HepG2 (cell line): ENCODE measurements around the gene ABCA2. TPM values are rescaled to one million over a fixed set of nuclear protein-coding genes. Genes with fewer than 3 reads are reported as not detected.

Experiments
- ATAC-seq: fragments of 200-7000 bp; cut with Tn5 transposase; 3 replicates; pipeline ENCODE4 v1.9.1; 2020; ENCODE audit warnings: mild to moderate bottlenecking, moderate library complexity
- BruUV-seq: library from RNA; stranded (reverse); fragments of 400-500 nt; replicated peaks from 2 replicates; lab custom pipeline; 2021; lab: Mats Ljungman, UMichigan
- CTCF ChIA-PET: fragments of 300-600 bp; formaldehyde crosslinking; extraction: SDS; loops from one replicate; lab custom pipeline; 2021; ENCODE audit warnings: low total read pairs, inconsistent platforms, low intra/inter-chr PET ratio; lab: Yijun Ruan, JAX
- POLR2A ChIA-PET: fragments of 350-600 bp; sonication (Branson Sonifier 250); formaldehyde crosslinking; loops from one replicate; lab custom pipeline; 2020; ENCODE audit warnings: antibody characterized with exemption, inconsistent platforms; lab: Yijun Ruan, JAX
- DNase-seq: peaks from one replicate; pipeline ENCODE4 v3.0.0-alpha.2; 2015; ENCODE audit warnings: low spot score
- FAIRE-seq: peaks from 3 replicates; lab custom pipeline; 2011; peaks lifted over from hg19 to GRCh38; lab: Jason Lieb, UNC
- H2AFZ ChIP-seq: one replicate; pipeline ENCODE4 v1.6.1; 2011; ENCODE audit warnings: low read length, inconsistent platforms
- H3K27ac ChIP-seq: fragments of 300-600 bp; 3 replicates; pipeline ENCODE4 v1.8.0; 2011; ENCODE audit warnings: mixed run types, mild to moderate bottlenecking, mixed read lengths, low read length, inconsistent platforms; ENCODE audit not compliant: insufficient read depth; ENCODE audit errors: extremely low read length
- H3K27me3 ChIP-seq, 2 experiments: fragments of 200-600 bp in 1 of 2; 2 replicates in 1 of 2; 3 replicates in 1 of 2; pipeline versions ENCODE4 v1.6.0 to v1.8.0; 2011; ENCODE audit warnings: low read length in 2 of 2, mild to moderate bottlenecking in 2 of 2, moderate library complexity in 2 of 2, inconsistent platforms in 1 of 2; ENCODE audit not compliant: insufficient read depth in 2 of 2, control insufficient read depth in 1 of 2
- H3K36me3 ChIP-seq, 2 experiments: fragments of 200-600 bp in 1 of 2; replicated peaks in 1 of 2; 2 replicates in 1 of 2; 3 replicates in 1 of 2; pipeline versions ENCODE4 v1.5.1 to v1.8.0; 2011; ENCODE audit warnings: low read length in 2 of 2, inconsistent platforms in 1 of 2; ENCODE audit not compliant: insufficient read depth in 2 of 2, control insufficient read depth in 1 of 2
- H3K4me1 ChIP-seq: 2 replicates; pipeline ENCODE4 v1.5.1; 2012; ENCODE audit warnings: low read length, inconsistent platforms; ENCODE audit not compliant: insufficient read depth
- H3K4me2 ChIP-seq: 2 replicates; pipeline ENCODE4 v1.6.0; 2011; ENCODE audit warnings: low read depth, low read length, inconsistent platforms
- H3K4me3 ChIP-seq, 3 experiments: fragments of 200-600 bp in 1 of 3; sonication (generic), shearing (Covaris generic) in 1 of 3; replicated peaks in 1 of 3; 2 replicates each; pipeline ENCODE4 v1.5.1; 2011 to 2016; ENCODE audit warnings: low read length in 3 of 3, inconsistent platforms in 2 of 3, low read depth in 2 of 3, mild to moderate bottlenecking in 2 of 3, control low read depth in 1 of 3, mixed read lengths in 1 of 3; ENCODE audit not compliant: insufficient read depth in 1 of 3
- H3K79me2 ChIP-seq: one replicate; pipeline ENCODE4 v1.6.1; 2011; ENCODE audit warnings: low read length, inconsistent platforms; ENCODE audit not compliant: insufficient read depth
- H3K9ac ChIP-seq: 2 replicates; pipeline ENCODE4 v1.6.0; 2011; ENCODE audit warnings: mild to moderate bottlenecking, low read depth, low read length, inconsistent platforms; ENCODE audit not compliant: insufficient read depth
- H3K9me3 ChIP-seq: 2 replicates; pipeline ENCODE4 v1.5.1; 2012; ENCODE audit warnings: mild to moderate bottlenecking, low read length
- H4K20me1 ChIP-seq: 2 replicates; pipeline ENCODE4 v1.6.0; 2011; ENCODE audit warnings: inconsistent platforms, mild to moderate bottlenecking, low read length, moderate library complexity; ENCODE audit not compliant: insufficient read depth
- HNRNPK ChIP-seq: fragments of 200-400 bp; formaldehyde crosslinking; IDR thresholded peaks from 2 replicates; pipeline ENCODE4 v1.6.1; 2018; ENCODE audit warnings: low read length, low read depth, moderate library complexity, mild to moderate bottlenecking; ENCODE audit not compliant: poor library complexity, severe bottlenecking
- LCORL ChIP-seq, 2 experiments: fragments of 450-650 bp in 1 of 2; sonication (generic) in 1 of 2; formaldehyde crosslinking in 1 of 2; IDR thresholded peaks; 2 replicates each; pipeline versions ENCODE4 v1.5.0 to v1.6.1; 2017 to 2020; ENCODE audit warnings: antibody characterized with exemption in 1 of 2, missing genetic modification reagents in 1 of 2
- SALL1 ChIP-seq: sonication (generic); formaldehyde crosslinking; IDR thresholded peaks from 2 replicates; pipeline ENCODE4 v1.8.0; 2022; ENCODE audit warnings: mild to moderate bottlenecking, missing genetic modification reagents
- ZNF224 ChIP-seq: sonication (generic); formaldehyde crosslinking; IDR thresholded peaks from 2 replicates; pipeline ENCODE4 v1.5.0; 2020; ENCODE audit warnings: mild to moderate bottlenecking, missing genetic modification reagents
- whole genome bisulfite sequencing: methylation state at CpG from one replicate; pipeline ENCODE4 v1.1.6; 2017; ENCODE audit warnings: low lambda C conversion rate; 5-methylcytosine and 5-hydroxymethylcytosine counted together
- in situ Hi-C: cut with HindIII; loops from 2 replicates; pipeline ENCODE4 v1.10.0; 2017; ENCODE audit warnings: low pct_unique_long_range_greater_than_20kb; ENCODE audit not compliant: extremely low pct_ligation_motif_present
- intact Hi-C: fragments of 100-400 bp; cut with micrococcal nuclease; formaldehyde crosslinking; loops from one replicate; pipeline ENCODE4 v1.10.0; 2022; ENCODE audit not compliant: unreplicated experiment
- polyA plus RNA-seq, 8 experiments: library from polyadenylated mRNA; depleted of rRNA in 3 of 8; stranded (reverse) in 7 of 8; unstranded in 1 of 8; fragments of >200 nt; fragmentation: Illumina TruSeq in 4 of 8; extraction: Trizol in 4 of 8; gene quantifications; 2 replicates each; pipeline versions ENCODE4 v1.2.1 to v1.2.3, GENCODE V29; 2011 to 2016; ENCODE audit warnings: low read depth in 4 of 8, missing spikeins in 1 of 8, mixed read lengths in 1 of 8; ENCODE audit not compliant: insufficient read depth in 1 of 8
- total RNA-seq, 5 experiments: library from RNA; depleted of rRNA; stranded (reverse); fragments of >200 nt; fragmentation: Illumina TruSeq; extraction: Trizol; gene quantifications; 2 replicates each; pipeline ENCODE4 v1.2.3, GENCODE V29; 2016; ENCODE audit warnings: low read depth in 1 of 5

Gene ABCA2
- total and polyA plus RNA-seq, 2 of the 13 experiments (the other 11 are each of a cell fraction or from before 2014, with no cell fraction given), result 2.9 to 19.2 TPM

- peaks cover 34% of the 10 kb centered on the region for H3K4me1 ChIP-seq
- no peak overlapping the region for H3K4me2 ChIP-seq
- no peak overlapping the region for H3K9ac ChIP-seq
- BruUV-seq, result no TSS peak
- ChIA-PET CTCF (interaction anchor here (1.4 to 2.3 kb wide), 3 partner anchors 14 to 19 kb away, joined by 5 to 12 read pairs (median 11); no protein-coding TSS in a partner anchor), POLR2A (no interaction called here)
- H3K27me3 ChIP-seq, result peaks cover 3 to 20% of the 10 kb centered on the region in 2 experiments; a peak in 4 of 5 replicates
- intact Hi-C loops, result no loop called here
- no peak overlapping the region for H2AFZ ChIP-seq
- TF ChIP-seq ZNF224, result no peak
- TF ChIP-seq LCORL (IDR thresholded peaks at IDR 0.05), result no peak
- TF ChIP-seq LCORL (CRISPR knock-in tag; IDR thresholded peaks at IDR 0.05), result no peak
- TF ChIP-seq SALL1 (CRISPR knock-in tag), result no peak
- peak; percentile 85 for TF ChIP-seq HNRNPK
- H3K36me3 ChIP-seq, result no peaks in the 10 kb centered on the region
- no peak overlapping the region for H3K27ac ChIP-seq
- WGBS, result 94% methylated on average over 35 of the region's 72 CpGs
- in situ Hi-C loops, result loop anchor here (10.0 kb wide), 1 partner anchor 274 kb away; no protein-coding TSS in a partner anchor
- ATAC-seq, result no peak
- no peak overlapping the region for H3K4me3 ChIP-seq
- no peaks in the 10 kb centered on the region for H3K9me3 ChIP-seq
- peaks cover 2% of the 10 kb centered on the region; the same call in 1 of the 2 replicates for H4K20me1 ChIP-seq
- FAIRE-seq, result no peak
- no peak for DNase-seq
- H3K79me2 ChIP-seq, result no peaks in the 10 kb centered on the region
Measured at GRCh38 chr9:137048655-137049543, 20.9 kb upstream of the ABCA2 start.
